Erythroblast (primary cell): Measurements from ENCODE around the gene CRABP2.

Experiments
- GATA1 ChIP-seq: IDR thresholded peaks from 2 replicates; pipeline ENCODE4 v1.6.1; 2011; ENCODE audit warnings: low read depth, mild to moderate bottlenecking, control low read depth, low read length, moderate library complexity
- POLR2A ChIP-seq: IDR thresholded peaks from 2 replicates; pipeline ENCODE4 v1.6.1; 2011; ENCODE audit warnings: mild to moderate bottlenecking, low read length

GRCh38 chr1:156705918-156706656, 704 bp upstream of the CRABP2 start:
- TF ChIP-seq POLR2A: no peak
- no peak for TF ChIP-seq GATA1
